GM23248 (cell line): Measurements from ENCODE around the gene KCTD5. TPM values are rescaled to one million over a fixed set of nuclear protein-coding genes. Genes with fewer than 3 reads are reported as not detected.

Experiments used
- DNase-seq: peaks from one replicate; pipeline ENCODE4 v3.0.0-alpha.2; 2015
- H2AFZ ChIP-seq: fragments of 200-600 bp; sonication (generic); 2 replicates; pipeline ENCODE4 v1.6.1; 2016; ENCODE audit warnings: antibody characterized with exemption
- H3F3A ChIP-seq: fragments of 200-600 bp; sonication (generic); 2 replicates; pipeline ENCODE4 v1.6.1; 2016; ENCODE audit warnings: mild to moderate bottlenecking, antibody characterized with exemption, mixed run types; ENCODE audit not compliant: insufficient read depth
- H3K27ac ChIP-seq: fragments of 200-600 bp; sonication (generic); 2 replicates; pipeline ENCODE4 v1.5.1; 2016; ENCODE audit warnings: mild to moderate bottlenecking
- H3K27me3 ChIP-seq: fragments of 200-600 bp; sonication (generic); replicated peaks from 2 replicates; pipeline ENCODE4 v1.6.1; 2016; ENCODE audit warnings: mild to moderate bottlenecking; ENCODE audit not compliant: insufficient read depth
- H3K36me3 ChIP-seq: fragments of 200-600 bp; sonication (generic); 2 replicates; pipeline ENCODE4 v1.6.1; 2016; ENCODE audit warnings: low read depth, mild to moderate bottlenecking
- H3K4me1 ChIP-seq: fragments of 200-600 bp; sonication (generic); 2 replicates; pipeline ENCODE4 v1.6.1; 2016; ENCODE audit warnings: mild to moderate bottlenecking; ENCODE audit not compliant: insufficient read depth
- H3K4me2 ChIP-seq: fragments of 200-600 bp; sonication (generic); one replicate; pipeline ENCODE4 v1.6.1; 2016; ENCODE audit warnings: mild to moderate bottlenecking; ENCODE audit not compliant: unreplicated experiment
- H3K4me3 ChIP-seq: fragments of 200-600 bp; sonication (generic); 2 replicates; pipeline ENCODE4 v1.5.1; 2016; ENCODE audit warnings: mild to moderate bottlenecking
- H3K79me2 ChIP-seq: fragments of 200-600 bp; sonication (generic); 2 replicates; pipeline ENCODE4 v1.6.1; 2016; ENCODE audit warnings: mild to moderate bottlenecking; ENCODE audit not compliant: insufficient read depth
- H3K9ac ChIP-seq: fragments of 200-600 bp; sonication (generic); 2 replicates; pipeline ENCODE4 v1.6.1; 2016; ENCODE audit warnings: mild to moderate bottlenecking
- H3K9me2 ChIP-seq: fragments of 200-600 bp; sonication (generic); 2 replicates; pipeline ENCODE4 v1.6.1; 2016; ENCODE audit warnings: mixed run types, mild to moderate bottlenecking, moderate library complexity; ENCODE audit not compliant: insufficient read depth
- H3K9me3 ChIP-seq: fragments of 200-600 bp; sonication (generic); one replicate; pipeline ENCODE4 v1.6.1; 2017; ENCODE audit warnings: low read depth
- H4K20me1 ChIP-seq: fragments of 200-600 bp; sonication (generic); 2 replicates; pipeline ENCODE4 v1.6.0; 2016; ENCODE audit not compliant: insufficient read depth
- EZH2 ChIP-seq: fragments of 200-600 bp; sonication (generic); IDR thresholded peaks from 2 replicates; pipeline ENCODE4 v1.6.1; 2018; ENCODE audit warnings: antibody characterized with exemption, mild to moderate bottlenecking; ENCODE audit not compliant: insufficient read depth, poor library complexity, severe bottlenecking
- EZH2phosphoT487 ChIP-seq: fragments of 200-600 bp; sonication (generic); IDR thresholded peaks from 2 replicates; pipeline ENCODE4 v1.6.1; 2018; ENCODE audit warnings: antibody characterized with exemption, moderate library complexity, mild to moderate bottlenecking, low read depth; ENCODE audit not compliant: insufficient read depth
- WGBS, 2 experiments: methylation state at CpG; one replicate each; pipeline ENCODE4 v1.1.6; 2015 to 2017; ENCODE audit warnings: low lambda C conversion rate in 2 of 2, low coverage in 1 of 2; ENCODE audit errors: missing lambda C conversion rate in 2 of 2; 5-methylcytosine and 5-hydroxymethylcytosine counted together
- in situ Hi-C: fragments of 300-500 bp; cut with MboI; formaldehyde crosslinking; loops from 2 replicates; pipeline ENCODE4 v1.15.0; 2020
- polyA plus RNA-seq: library from polyadenylated mRNA; unstranded; fragments of >200 nt; fragmentation: Nextera tagmentation; extraction: Ambion mirVana; gene quantifications from 2 replicates; pipeline ENCODE4 v1.2.1, GENCODE V29; 2016
- total RNA-seq: library from RNA; depleted of rRNA; stranded (reverse); fragments of >200 nt; shearing (Covaris generic); gene quantifications from 2 replicates; pipeline ENCODE4 v1.2.3, GENCODE V29; 2014

KCTD5 gene
- total and polyA plus RNA-seq, 2 experiments from 2014 or later = 33.2 to 38.3 TPM

- H4K20me1 ChIP-seq = no peaks in the 10 kb centered on the region
- no peak overlapping the region for H3K27ac ChIP-seq
- H3K9ac ChIP-seq = no peak overlapping the region
- no peaks in the 10 kb centered on the region for H3K27me3 ChIP-seq
- TF ChIP-seq EZH2phosphoT487 = no peak
- no peak for TF ChIP-seq EZH2
- 44 to 49% methylated on average over 18 to 19 of the region's 22 CpGs for WGBS, 2 experiments
- no peak for DNase-seq
- no peaks in the 10 kb centered on the region for H3K9me3 ChIP-seq
- H3K4me1 ChIP-seq = no peaks in the 10 kb centered on the region
- no peaks in the 10 kb centered on the region for H3K79me2 ChIP-seq
- in situ Hi-C loops = no loop called here
- no peak overlapping the region for H3K4me3 ChIP-seq
- peaks cover 5% of the 10 kb centered on the region; the same call in 1 of the 2 replicates for H3K36me3 ChIP-seq
- H3K9me2 ChIP-seq = no peaks in the 10 kb centered on the region
- H3K4me2 ChIP-seq = no peak overlapping the region
- H2AFZ ChIP-seq = no peak overlapping the region
- H3F3A ChIP-seq = no peaks in the 10 kb centered on the region
These were observed 29.2 kb downstream of the KCTD5 start for GRCh38 chr16:2711370-2712062.

GRCh38 chr16:2712063-2712441 is 29.7 kb downstream of the KCTD5 start:
- DNase-seq = no peak
- no peaks in the 10 kb centered on the region for H3K9me2 ChIP-seq
- 77 to 78% methylated on average over 8 to 13 of the region's 14 CpGs for WGBS, 2 experiments

GRCh38 chr16:2712546-2712945 is 30.2 kb downstream of the KCTD5 start:
- Histone ChIP-seq H3K9me2 (no peaks in the 10 kb centered on the region), H3K4me2 (no peak overlapping the region), H3K9ac (no peak overlapping the region), H4K20me1 (no peaks in the 10 kb centered on the region), H2AFZ (no peak overlapping the region), H3K4me1 (no peaks in the 10 kb centered on the region), H3F3A (no peaks in the 10 kb centered on the region), H3K27me3 (no peaks in the 10 kb centered on the region), H3K4me3 (no peak overlapping the region), H3K79me2 (no peaks in the 10 kb centered on the region), H3K27ac (no peak overlapping the region), H3K9me3 (no peaks in the 10 kb centered on the region), H3K36me3 (peaks cover 5% of the 10 kb centered on the region; the same call in 1 of the 2 replicates)
- DNase-seq = no peak
- in situ Hi-C loops = no loop called here
- TF ChIP-seq EZH2 (no peak), EZH2phosphoT487 (no peak)
- WGBS, 2 experiments = 73 to 78% methylated on average over 16 to 19 of the region's 21 CpGs

More at GRCh38 chr16:2712063-2712441, 29.7 kb downstream of the KCTD5 start:
- Histone ChIP-seq H2AFZ (no peak overlapping the region), H3K4me2 (no peak overlapping the region), H3K27me3 (no peaks in the 10 kb centered on the region), H3K9ac (no peak overlapping the region), H3K9me3 (no peaks in the 10 kb centered on the region), H4K20me1 (no peaks in the 10 kb centered on the region), H3K27ac (no peak overlapping the region), H3K4me3 (no peak overlapping the region), H3K4me1 (no peaks in the 10 kb centered on the region), H3K79me2 (no peaks in the 10 kb centered on the region), H3K36me3 (peaks cover 5% of the 10 kb centered on the region; the same call in 1 of the 2 replicates), H3F3A (no peaks in the 10 kb centered on the region)
- TF ChIP-seq EZH2 (no peak), EZH2phosphoT487 (no peak)
- in situ Hi-C loops = no loop called here

GRCh38 chr16:2713523-2713922 is 31.2 kb downstream of the KCTD5 start:
- in situ Hi-C loops = no loop called here
- no peak overlapping the region for H3K9ac ChIP-seq
- DNase-seq = no peak
- no peak overlapping the region for H3K4me3 ChIP-seq
- H3K4me2 ChIP-seq = no peak overlapping the region
- no peaks in the 10 kb centered on the region for H3K27me3 ChIP-seq
- H3K27ac ChIP-seq = no peak overlapping the region
- H3K9me2 ChIP-seq = no peaks in the 10 kb centered on the region
- no peaks in the 10 kb centered on the region for H4K20me1 ChIP-seq
- no peak for TF ChIP-seq EZH2
- no peak for TF ChIP-seq EZH2phosphoT487
- no peaks in the 10 kb centered on the region for H3K79me2 ChIP-seq
- WGBS, 2 experiments = 70 to 76% methylated on average over 14 of the region's 14 CpGs
- H3K4me1 ChIP-seq = no peaks in the 10 kb centered on the region
- H2AFZ ChIP-seq = no peak overlapping the region
- H3K9me3 ChIP-seq = no peaks in the 10 kb centered on the region
- peaks cover under 1% of the 10 kb centered on the region; the same call in 1 of the 2 replicates for H3K36me3 ChIP-seq
- H3F3A ChIP-seq = no peaks in the 10 kb centered on the region
